Prostate gland (tissue), 2 donors: ENCODE data around the gene MIPOL1.

ENCODE experiments used
- CTCF ChIP-seq, 4 experiments: fragments of 200-600 bp in 2 of 4; fragments of 450-650 bp in 2 of 4; sonication (generic) in 2 of 4; IDR thresholded peaks; 1 replicate in 3 of 4; 2 replicates in 1 of 4; pipeline ENCODE4 v1.5.1; 2016 to 2019; ENCODE audit warnings: antibody characterized with exemption in 4 of 4, mild to moderate bottlenecking in 2 of 4, moderate library complexity in 2 of 4
- POLR2A ChIP-seq: fragments of 450-650 bp; IDR thresholded peaks from one replicate; pipeline ENCODE4 v1.6.1; 2016; ENCODE audit warnings: antibody characterized with exemption, mild to moderate bottlenecking
- POLR2AphosphoS5 ChIP-seq: sonication (generic); formaldehyde crosslinking; IDR thresholded peaks from one replicate; pipeline ENCODE4 v1.6.1; 2017; ENCODE audit warnings: antibody characterized with exemption

GRCh38 chr14:37198907-37199306, 1.2 kb downstream of the MIPOL1 start:
- TF ChIP-seq CTCF (IDR thresholded peaks at IDR 0.05), result no peak
- no peak for TF ChIP-seq POLR2A
- no peak for TF ChIP-seq POLR2AphosphoS5
